Measurements from ENCODE around the gene ATG10.

DNA sequence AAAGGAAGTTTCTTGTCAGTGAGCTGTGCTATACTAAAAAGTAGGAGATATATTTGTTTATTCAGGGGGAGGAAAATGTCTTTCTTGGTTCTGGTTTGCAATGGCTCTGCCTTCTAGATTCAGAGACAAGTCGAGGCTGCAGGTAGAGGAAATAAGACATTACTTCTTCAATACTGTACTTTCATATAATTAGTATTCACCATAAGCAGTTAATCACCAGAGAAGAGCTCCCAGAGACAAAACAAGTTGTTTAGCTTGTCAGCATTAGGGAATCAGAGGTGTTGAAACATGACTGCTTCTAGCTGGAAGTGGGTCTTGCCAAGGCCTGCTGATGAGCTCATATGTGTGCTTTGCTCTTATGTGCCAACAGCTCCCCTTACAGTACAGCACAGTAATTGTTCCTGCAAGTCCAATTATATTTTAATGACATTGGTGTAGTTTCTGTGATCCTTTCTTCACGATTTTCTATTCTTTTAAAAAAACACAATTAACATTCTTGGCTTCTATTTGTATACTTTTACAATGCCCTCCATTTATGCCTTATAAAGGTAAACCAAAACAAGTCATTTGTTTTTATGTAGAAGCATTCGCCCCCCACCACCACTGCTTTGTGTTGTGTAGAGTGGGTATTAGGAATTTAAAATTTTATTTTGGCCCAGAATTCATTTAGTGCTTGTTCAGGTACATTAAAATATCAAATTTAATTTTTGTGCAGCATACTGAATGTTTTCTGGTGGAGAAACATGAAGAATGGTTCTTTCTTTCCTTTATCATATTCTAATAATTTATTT is 194.1 kb downstream of the ATG10 start:
- TF ChIP-seq, protein P1, sequence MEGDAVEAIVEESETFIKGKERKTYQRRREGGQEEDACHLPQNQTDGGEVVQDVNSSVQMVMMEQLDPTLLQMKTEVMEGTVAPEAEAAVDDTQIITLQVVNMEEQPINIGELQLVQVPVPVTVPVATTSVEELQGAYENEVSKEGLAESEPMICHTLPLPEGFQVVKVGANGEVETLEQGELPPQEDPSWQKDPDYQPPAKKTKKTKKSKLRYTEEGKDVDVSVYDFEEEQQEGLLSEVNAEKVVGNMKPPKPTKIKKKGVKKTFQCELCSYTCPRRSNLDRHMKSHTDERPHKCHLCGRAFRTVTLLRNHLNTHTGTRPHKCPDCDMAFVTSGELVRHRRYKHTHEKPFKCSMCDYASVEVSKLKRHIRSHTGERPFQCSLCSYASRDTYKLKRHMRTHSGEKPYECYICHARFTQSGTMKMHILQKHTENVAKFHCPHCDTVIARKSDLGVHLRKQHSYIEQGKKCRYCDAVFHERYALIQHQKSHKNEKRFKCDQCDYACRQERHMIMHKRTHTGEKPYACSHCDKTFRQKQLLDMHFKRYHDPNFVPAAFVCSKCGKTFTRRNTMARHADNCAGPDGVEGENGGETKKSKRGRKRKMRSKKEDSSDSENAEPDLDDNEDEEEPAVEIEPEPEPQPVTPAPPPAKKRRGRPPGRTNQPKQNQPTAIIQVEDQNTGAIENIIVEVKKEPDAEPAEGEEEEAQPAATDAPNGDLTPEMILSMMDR (IDR thresholded peaks at IDR 0.05): peak; percentile 33 to 98 (median 81)
- no peak for TF ChIP-seq POLR2A (IDR thresholded peaks at IDR 0.05)

Data from thyroid gland (tissue), 4 donors.